ENCODE results near the gene RNF141.

The RNF141 gene

DNA sequence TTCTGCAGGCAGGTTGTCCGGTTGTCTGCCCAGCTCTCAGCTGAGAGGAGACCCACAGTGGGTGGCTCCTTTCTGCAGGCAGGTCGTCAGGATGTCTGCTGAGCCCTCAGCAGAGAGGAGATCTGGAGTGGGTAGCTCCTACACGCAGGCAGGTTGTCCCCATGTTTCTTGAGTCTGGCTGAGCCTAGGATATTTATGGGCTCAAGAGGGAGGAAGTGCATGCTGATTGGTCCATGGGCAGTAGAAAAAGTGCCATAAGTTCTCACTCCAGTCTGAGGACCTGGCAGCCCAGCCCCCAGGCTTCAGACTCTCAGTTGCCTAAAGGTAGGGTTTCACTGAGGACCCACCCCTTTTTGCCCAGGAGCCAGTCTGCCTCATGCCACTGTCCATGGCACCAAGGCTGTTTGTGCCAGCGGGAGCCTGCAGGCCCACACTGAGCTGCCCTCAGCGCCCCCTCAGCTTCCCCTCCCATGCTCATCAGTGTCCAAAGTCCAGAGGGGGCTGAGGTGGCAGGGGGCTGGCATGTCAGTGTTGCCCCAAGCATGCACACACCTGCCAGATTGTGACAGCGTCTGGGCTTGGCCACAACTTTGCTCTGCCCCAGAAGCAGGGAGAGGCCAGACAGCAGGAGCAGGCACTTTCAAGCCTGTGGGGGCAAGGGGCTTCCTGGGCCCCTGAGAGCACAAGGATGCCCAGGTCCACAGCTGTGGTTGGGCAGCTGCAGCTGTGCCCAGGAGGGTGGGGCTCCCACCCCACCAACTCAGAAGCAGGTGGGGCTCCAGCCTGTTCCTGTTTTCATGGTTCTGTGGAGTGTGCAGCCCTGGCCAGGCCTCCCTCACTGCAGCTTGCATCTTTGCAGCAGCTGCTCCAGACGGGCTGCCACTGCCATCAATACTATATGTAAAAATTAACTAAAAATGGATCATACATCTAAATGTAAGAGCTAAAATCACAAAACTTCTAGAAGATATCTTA, 3.8 kb upstream of the RNF141 start:
- no peaks in the 10 kb centered on the region for H3K36me3 Mint-ChIP-seq (ENCODE audit: low read depth)
- H3K4me1 Mint-ChIP-seq (ENCODE audit: low read depth), result peaks cover 15% of the 10 kb centered on the region
- peaks cover 18% of the 10 kb centered on the region for H3K27me3 Mint-ChIP-seq (ENCODE audit: low read depth)
- no peak overlapping the region for H3K27ac Mint-ChIP-seq
- H3K4me3 Mint-ChIP-seq, result no peak overlapping the region
- no peaks in the 10 kb centered on the region for H3K9me3 Mint-ChIP-seq

DNA sequence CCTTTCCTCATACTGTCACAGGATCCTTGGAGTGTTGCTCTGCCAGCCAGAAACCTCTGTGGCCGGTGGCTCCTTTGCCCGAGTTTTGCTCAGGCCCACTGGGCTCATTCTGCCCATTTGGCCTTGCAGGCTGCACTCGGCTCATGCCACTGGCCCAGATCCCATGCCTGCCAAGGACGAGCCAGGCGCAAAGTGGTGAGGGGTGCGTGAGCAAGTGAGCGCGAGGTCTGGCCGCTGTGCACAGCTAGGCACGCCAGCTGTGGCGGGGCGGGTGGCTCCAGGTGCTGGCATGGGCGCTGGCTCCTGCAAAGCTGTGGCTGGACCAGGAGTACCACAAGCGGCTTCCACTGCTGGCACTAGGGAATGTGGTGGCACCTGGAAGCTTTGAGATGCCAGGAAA, 2.8 kb upstream of the RNF141 start:
- Mint-ChIP-seq H3K27me3 (ENCODE audit: low read depth) (peaks cover 14% of the 10 kb centered on the region), H3K4me1 (ENCODE audit: low read depth) (peaks cover 18% of the 10 kb centered on the region), H3K36me3 (ENCODE audit: low read depth) (no peaks in the 10 kb centered on the region), H3K4me3 (no peak overlapping the region), H3K27ac (no peak overlapping the region), H3K9me3 (no peaks in the 10 kb centered on the region)

DNA sequence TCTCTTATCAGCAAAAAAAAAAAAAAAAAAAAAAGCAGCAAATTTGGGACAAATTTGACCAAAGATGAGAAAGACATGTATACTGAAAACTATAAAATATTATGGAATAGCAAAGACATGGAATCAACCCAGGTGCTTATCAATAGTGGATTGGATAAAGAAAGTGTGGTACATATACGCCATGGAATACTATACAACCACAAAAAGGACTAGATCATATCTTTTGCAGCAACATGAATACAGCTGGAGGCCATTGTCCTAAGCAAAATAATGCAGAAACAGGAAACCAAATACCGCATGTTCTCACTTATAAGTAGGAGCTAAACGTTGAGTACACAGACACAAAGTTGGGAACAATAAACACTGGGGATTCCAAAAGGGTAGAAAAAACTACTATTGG, 1.8 kb upstream of the RNF141 start:
- H3K27ac Mint-ChIP-seq, result no peak overlapping the region
- peaks cover 19% of the 10 kb centered on the region for H3K4me1 Mint-ChIP-seq (ENCODE audit: low read depth)
- H3K9me3 Mint-ChIP-seq, result no peaks in the 10 kb centered on the region
- H3K36me3 Mint-ChIP-seq (ENCODE audit: low read depth), result no peaks in the 10 kb centered on the region
- H3K4me3 Mint-ChIP-seq, result no peak overlapping the region
- H3K27me3 Mint-ChIP-seq (ENCODE audit: low read depth), result peaks cover 5% of the 10 kb centered on the region

DNA sequence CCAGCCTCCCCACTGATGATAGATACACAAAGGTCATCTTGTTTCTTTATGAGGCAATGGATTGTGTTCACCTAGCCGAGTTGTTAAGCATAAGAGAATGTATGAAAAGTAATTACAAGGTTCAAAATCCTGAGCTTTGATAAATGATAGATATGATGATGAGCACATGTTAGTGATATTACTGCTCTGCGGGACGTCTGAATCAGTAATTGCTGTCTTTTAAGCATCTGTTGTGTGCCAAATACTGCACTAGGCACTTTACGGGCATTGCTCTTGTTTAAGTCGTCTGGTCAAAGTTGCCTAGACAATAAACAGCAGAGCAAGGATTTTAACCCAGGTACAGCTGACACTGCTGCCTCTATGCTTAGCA, 559 bp upstream of the RNF141 start:
- H3K9me3 Mint-ChIP-seq, result no peaks in the 10 kb centered on the region
- peak overlapping the region; percentile 88 for H3K4me3 Mint-ChIP-seq
- H3K4me1 Mint-ChIP-seq (ENCODE audit: low read depth), result peaks cover 20% of the 10 kb centered on the region
- peak overlapping the region; percentile 71 for H3K27ac Mint-ChIP-seq
- no peaks in the 10 kb centered on the region for H3K36me3 Mint-ChIP-seq (ENCODE audit: low read depth)
- no peaks in the 10 kb centered on the region for H3K27me3 Mint-ChIP-seq (ENCODE audit: low read depth)

DNA sequence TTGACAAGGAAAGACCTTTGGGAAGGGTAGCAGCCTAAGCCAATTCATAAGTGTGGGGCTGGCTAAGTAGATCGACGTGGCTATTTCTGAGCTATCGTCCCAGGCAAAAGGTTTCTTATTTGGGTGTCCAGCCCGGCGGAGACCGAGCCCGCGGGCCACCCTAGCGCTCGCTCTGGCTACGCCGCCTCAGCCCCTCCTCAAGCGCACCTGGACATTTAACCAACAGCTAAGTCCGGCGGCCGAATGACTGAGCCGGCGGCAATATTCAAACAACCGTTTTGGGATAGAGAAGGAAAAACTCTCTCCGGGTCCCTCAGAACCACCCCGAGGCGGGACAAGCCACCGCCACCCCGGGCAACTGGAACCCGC, 457 bp downstream of the RNF141 start:
- Mint-ChIP-seq H3K4me1 (ENCODE audit: low read depth) (peaks cover 28% of the 10 kb centered on the region), H3K36me3 (ENCODE audit: low read depth) (no peaks in the 10 kb centered on the region), H3K27ac (peak overlapping the region; percentile 76), H3K4me3 (peak overlapping the region; percentile 88), H3K9me3 (no peaks in the 10 kb centered on the region), H3K27me3 (ENCODE audit: low read depth) (no peaks in the 10 kb centered on the region)

DNA sequence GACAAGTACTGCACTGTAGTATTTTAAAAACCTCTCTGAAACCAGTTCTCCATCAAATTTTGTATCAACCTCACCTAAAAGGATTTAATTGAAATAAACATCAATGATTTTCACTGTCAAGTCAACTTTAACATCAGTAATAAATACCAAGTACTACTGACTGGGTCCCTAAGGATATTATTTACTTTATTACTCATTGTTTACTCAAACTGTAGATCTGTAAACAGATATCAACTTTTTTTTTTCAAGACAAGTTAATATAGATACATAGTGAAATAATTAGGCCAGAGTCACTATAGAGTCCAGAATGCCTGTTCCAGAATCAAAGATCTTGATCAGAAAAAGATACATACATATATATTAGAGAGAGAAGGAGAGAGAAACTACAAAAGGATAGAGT, 1.6 kb downstream of the RNF141 start:
- Mint-ChIP-seq H3K27me3 (ENCODE audit: low read depth) (no peaks in the 10 kb centered on the region), H3K4me3 (peak overlapping the region; percentile 88), H3K4me1 (ENCODE audit: low read depth) (peaks cover 28% of the 10 kb centered on the region), H3K9me3 (no peaks in the 10 kb centered on the region), H3K36me3 (ENCODE audit: low read depth) (no peaks in the 10 kb centered on the region), H3K27ac (no peak overlapping the region)

DNA sequence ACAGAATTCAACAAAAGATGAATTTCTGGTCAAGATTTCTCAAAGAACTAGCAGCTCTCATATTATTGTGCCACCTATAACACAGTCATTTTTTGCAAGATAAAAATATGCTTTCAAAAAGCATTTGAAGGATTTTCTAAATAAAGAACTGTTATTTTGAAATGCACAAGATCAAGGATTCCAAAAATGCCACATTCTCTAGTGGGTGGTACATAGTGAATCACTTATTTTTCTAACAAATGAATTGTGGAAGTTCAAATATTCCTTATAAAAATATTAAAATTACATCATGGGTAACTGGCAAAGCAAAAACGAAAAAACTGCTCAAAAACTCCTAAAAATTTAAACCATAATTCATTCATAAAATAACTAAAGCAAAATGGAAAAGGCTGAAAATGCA, 2.1 kb downstream of the RNF141 start:
- Mint-ChIP-seq H3K27me3 (ENCODE audit: low read depth) (no peaks in the 10 kb centered on the region), H3K27ac (no peak overlapping the region), H3K36me3 (ENCODE audit: low read depth) (peaks cover 1% of the 10 kb centered on the region), H3K4me1 (ENCODE audit: low read depth) (peaks cover 28% of the 10 kb centered on the region), H3K4me3 (no peak overlapping the region), H3K9me3 (no peaks in the 10 kb centered on the region)

DNA sequence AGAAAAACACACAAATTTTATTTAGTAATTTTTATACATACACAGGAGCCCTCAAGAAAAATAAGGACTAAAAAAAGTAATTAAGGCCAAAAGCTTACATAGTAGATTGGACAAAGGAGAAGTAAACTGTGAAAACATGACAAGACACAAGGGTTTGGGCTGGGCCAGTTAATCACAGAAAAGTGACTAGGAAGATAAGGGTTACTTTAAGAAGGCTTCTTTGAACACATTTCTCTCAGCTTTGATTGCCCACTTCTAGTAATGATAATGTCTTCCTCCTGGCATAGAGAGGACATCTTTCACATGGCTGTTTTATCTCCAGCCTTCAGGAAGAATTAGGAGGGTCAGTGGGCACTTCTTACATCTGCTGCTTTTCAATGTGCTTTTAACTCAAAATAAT, 3.4 kb downstream of the RNF141 start:
- Mint-ChIP-seq H3K27ac (no peak overlapping the region), H3K27me3 (ENCODE audit: low read depth) (no peaks in the 10 kb centered on the region), H3K4me1 (ENCODE audit: low read depth) (peaks cover 28% of the 10 kb centered on the region), H3K4me3 (no peak overlapping the region), H3K9me3 (no peaks in the 10 kb centered on the region), H3K36me3 (ENCODE audit: low read depth) (peaks cover 4% of the 10 kb centered on the region)

DNA sequence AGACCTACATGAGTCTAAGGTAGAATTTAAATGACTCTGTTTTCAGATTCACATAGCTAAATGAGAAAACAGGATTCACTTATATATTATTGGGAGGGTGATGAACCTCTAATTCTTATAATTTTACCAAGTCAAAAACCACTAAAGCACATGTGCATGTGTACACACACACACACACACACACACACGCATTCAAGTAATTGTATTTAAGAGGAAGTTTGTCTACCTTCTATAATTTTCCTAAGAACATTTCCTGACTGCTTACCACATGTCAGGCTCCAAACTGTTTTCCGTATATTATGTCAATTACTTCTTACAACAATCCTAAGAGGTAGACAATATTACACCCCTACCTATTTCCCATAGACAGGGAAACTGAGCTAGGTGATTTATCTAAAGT, 6.7 kb downstream of the RNF141 start:
- H3K27me3 Mint-ChIP-seq (ENCODE audit: low read depth), result no peaks in the 10 kb centered on the region
- no peaks in the 10 kb centered on the region for H3K9me3 Mint-ChIP-seq
- peaks cover 11% of the 10 kb centered on the region for H3K36me3 Mint-ChIP-seq (ENCODE audit: low read depth)
- peaks cover 11% of the 10 kb centered on the region for H3K4me1 Mint-ChIP-seq (ENCODE audit: low read depth)
- H3K27ac Mint-ChIP-seq, result no peak overlapping the region
- no peak overlapping the region for H3K4me3 Mint-ChIP-seq

DNA sequence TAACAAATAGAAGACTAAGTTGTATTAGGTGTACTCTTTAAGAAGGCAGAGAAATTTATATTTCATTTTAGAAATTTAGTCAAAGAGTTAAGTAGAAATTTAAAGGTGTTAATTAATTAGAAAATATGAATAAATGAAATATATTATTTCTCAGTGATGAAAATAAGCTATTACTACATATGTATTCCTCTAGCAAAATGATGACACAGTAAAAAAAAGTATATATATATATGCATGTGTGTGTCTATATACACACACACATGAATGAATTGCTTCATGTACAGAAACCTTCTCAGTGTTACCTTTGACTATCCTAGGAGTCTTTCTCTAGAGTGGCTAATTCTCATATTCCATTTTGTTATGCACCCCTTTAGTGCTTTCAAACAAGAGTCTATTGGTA, 7.7 kb downstream of the RNF141 start:
- Mint-ChIP-seq H3K27ac (no peak overlapping the region), H3K4me3 (no peak overlapping the region), H3K9me3 (no peaks in the 10 kb centered on the region), H3K36me3 (ENCODE audit: low read depth) (peaks cover 12% of the 10 kb centered on the region), H3K4me1 (ENCODE audit: low read depth) (peaks cover 9% of the 10 kb centered on the region), H3K27me3 (ENCODE audit: low read depth) (no peaks in the 10 kb centered on the region)

DNA sequence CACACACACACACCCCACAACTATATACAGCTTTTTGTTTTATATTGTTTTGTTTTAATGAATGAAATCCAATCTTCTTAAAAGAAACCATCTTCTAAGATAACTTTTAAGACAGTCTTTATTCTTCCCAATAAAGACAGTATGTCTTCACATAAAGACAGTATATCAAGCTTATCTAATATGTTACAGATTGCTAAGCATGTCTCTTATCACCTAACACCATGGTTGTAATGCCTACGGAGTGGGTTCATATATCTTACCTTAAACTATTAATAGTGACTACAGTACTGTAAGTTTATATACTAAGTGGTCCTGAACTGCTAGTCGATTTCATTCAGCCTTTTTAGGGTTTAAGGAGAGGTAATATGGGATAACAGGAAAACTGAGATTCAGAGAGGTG, 8.5 kb downstream of the RNF141 start:
- Mint-ChIP-seq H3K27ac (no peak overlapping the region), H3K9me3 (no peaks in the 10 kb centered on the region), H3K4me3 (no peak overlapping the region)

DNA sequence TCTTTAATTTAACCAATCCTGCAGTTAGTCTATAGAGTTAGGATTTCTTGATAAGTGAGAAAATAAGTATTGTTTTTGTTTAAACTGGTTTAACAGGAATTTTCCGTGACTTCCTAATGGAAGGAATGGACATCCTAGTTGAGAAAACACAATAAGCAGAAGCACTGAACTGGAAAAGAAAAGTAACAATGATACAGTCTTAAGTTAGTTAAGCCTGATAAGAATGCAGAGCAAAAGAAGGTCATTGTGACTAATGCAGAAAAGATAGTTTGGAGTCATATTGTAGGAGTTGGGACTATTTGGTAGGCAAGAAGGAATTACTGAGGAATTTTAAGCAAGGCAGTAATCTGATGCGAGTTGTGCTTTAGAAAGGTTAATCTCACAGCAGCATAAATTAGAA, 11.7 kb downstream of the RNF141 start:
- Mint-ChIP-seq H3K9me3 (no peaks in the 10 kb centered on the region), H3K36me3 (ENCODE audit: low read depth) (peaks cover 24% of the 10 kb centered on the region), H3K27me3 (ENCODE audit: low read depth) (no peaks in the 10 kb centered on the region), H3K4me1 (ENCODE audit: low read depth) (peaks cover 14% of the 10 kb centered on the region), H3K4me3 (no peak overlapping the region), H3K27ac (no peak overlapping the region)

More for the DNA sequence above, 8.5 kb downstream of the RNF141 start:
- peaks cover 11% of the 10 kb centered on the region for H3K4me1 Mint-ChIP-seq (ENCODE audit: low read depth)
- H3K27me3 Mint-ChIP-seq (ENCODE audit: low read depth), result no peaks in the 10 kb centered on the region
- peaks cover 13% of the 10 kb centered on the region for H3K36me3 Mint-ChIP-seq (ENCODE audit: low read depth)

DNA sequence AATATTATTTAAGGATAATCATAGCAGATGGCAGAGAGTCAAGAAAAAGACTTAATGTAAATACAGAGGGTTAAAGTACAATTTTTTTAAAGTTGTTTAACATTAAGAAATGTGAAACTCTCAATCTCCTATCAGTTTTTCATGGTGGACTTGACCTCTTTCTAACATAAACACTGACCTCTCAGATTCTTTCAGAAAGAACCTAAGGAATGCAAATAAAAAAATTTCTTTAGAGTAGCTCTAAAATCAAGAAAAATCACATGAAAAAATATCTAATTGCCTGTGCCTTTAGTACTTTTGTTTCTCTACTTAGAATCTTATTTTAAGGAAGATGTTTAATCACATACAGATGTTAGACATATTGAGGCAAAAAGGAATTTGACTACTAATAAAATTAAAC, 12.9 kb downstream of the RNF141 start:
- Mint-ChIP-seq H3K36me3 (ENCODE audit: low read depth) (peaks cover 22% of the 10 kb centered on the region), H3K27me3 (ENCODE audit: low read depth) (no peaks in the 10 kb centered on the region), H3K27ac (no peak overlapping the region), H3K9me3 (no peaks in the 10 kb centered on the region), H3K4me1 (ENCODE audit: low read depth) (peaks cover 14% of the 10 kb centered on the region), H3K4me3 (no peak overlapping the region)

DNA sequence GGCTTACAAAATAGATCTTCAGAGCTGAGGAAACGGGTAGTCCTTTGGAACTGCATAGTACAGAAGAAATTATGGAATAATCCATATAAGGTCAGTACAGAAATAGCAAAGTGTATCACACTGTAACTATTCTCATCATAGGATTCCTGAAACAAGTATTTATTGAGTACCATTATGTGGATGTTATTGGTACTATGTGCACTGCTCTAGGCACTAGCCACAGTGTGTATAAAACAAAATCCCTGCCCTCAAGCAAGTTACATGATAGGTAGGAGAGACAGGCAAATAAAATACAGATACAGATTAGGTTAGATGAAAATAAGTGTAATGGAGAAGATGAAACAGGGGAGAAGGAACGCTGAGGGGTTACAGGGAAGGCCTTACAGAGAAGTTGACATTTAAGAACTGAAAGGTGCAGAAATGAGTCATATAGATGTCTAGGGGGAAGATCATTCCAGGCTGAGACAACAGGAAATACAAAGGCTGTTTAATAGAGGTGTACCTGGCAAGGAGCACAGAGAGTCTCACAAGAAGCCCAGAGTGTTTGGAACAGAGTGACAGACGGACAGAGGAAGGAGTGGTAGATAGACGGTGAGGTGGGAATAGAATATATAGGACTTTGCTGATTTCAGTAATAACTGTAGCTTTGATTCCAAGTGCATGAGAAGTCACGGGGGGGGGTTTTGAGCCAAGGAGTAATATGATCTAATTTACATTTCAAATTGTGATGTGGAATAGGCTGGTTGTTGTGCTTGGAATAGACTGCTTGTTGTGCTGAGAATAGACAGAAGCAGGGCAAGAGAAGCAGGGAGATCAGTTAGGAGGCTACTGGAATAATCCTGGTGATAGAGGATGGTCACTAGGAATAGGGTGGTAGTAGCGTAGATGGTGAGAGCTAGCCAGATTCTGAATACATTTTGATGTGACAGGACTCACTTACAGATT, 13.7 kb downstream of the RNF141 start:
- Mint-ChIP-seq H3K4me1 (ENCODE audit: low read depth) (peaks cover 14% of the 10 kb centered on the region), H3K36me3 (ENCODE audit: low read depth) (peaks cover 20% of the 10 kb centered on the region), H3K27ac (no peak overlapping the region), H3K4me3 (peak overlapping the region; percentile 0), H3K9me3 (no peaks in the 10 kb centered on the region), H3K27me3 (ENCODE audit: low read depth) (no peaks in the 10 kb centered on the region)

DNA sequence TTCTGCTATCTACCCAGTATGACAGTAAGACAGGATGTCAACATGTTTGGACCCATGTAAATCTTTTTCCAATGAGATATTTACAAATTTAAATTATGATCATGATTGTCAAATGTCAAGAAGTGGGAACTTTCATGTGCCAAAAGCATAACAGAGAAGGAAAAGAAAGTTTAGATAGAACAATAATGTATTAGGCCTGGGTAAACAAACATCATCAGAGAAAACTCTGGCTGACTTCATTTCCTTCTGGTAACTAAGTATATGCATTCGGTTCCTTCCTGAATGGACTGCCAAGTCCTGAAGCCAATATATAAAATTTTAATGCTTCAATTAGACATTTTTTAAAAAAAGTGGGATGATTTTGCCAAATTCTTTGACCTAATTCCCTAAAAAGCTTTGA, 16.5 kb downstream of the RNF141 start:
- H3K4me3 Mint-ChIP-seq, result no peak overlapping the region
- H3K36me3 Mint-ChIP-seq (ENCODE audit: low read depth), result peaks cover 17% of the 10 kb centered on the region
- H3K27me3 Mint-ChIP-seq (ENCODE audit: low read depth), result no peaks in the 10 kb centered on the region
- no peaks in the 10 kb centered on the region for H3K9me3 Mint-ChIP-seq
- H3K4me1 Mint-ChIP-seq (ENCODE audit: low read depth), result peaks cover 14% of the 10 kb centered on the region
- H3K27ac Mint-ChIP-seq, result no peak overlapping the region
